Hepatocyte (in vitro differentiated cells): Measurements from ENCODE around the gene GSTO1.

Experiments used
- CTCF ChIP-seq: fragments of 200-600 bp; sonication (generic); IDR thresholded peaks from 2 replicates; pipeline ENCODE4 v1.5.1; 2016; ENCODE audit warnings: antibody characterized with exemption, mild to moderate bottlenecking; ENCODE audit not compliant: poor library complexity
- EZH2 ChIP-seq: fragments of 200-600 bp; sonication (generic); IDR thresholded peaks from 2 replicates; pipeline ENCODE4 v1.6.1; 2016; ENCODE audit warnings: antibody characterized with exemption, mild to moderate bottlenecking, borderline replicate concordance

GRCh38 chr10:104254493-104255310, at the start of gene GSTO1:
- no peak for TF ChIP-seq CTCF
- TF ChIP-seq EZH2: no peak
